Colon (tissue), 2 donors: ENCODE results near the gene ATP2A2.
"Not testable (repeated sequence)": the region's sequence is repeated elsewhere in the genome, so short reads cannot be mapped to it uniquely, and the experiment has no call there.

Experiments used
- FAIRE-seq: peaks from 2 replicates; lab custom pipeline; 2012; peaks lifted over from hg19 to GRCh38; lab: Jason Lieb, UNC
- donor health status: control.
- donor health status: control.

Gene ATP2A2

DNA sequence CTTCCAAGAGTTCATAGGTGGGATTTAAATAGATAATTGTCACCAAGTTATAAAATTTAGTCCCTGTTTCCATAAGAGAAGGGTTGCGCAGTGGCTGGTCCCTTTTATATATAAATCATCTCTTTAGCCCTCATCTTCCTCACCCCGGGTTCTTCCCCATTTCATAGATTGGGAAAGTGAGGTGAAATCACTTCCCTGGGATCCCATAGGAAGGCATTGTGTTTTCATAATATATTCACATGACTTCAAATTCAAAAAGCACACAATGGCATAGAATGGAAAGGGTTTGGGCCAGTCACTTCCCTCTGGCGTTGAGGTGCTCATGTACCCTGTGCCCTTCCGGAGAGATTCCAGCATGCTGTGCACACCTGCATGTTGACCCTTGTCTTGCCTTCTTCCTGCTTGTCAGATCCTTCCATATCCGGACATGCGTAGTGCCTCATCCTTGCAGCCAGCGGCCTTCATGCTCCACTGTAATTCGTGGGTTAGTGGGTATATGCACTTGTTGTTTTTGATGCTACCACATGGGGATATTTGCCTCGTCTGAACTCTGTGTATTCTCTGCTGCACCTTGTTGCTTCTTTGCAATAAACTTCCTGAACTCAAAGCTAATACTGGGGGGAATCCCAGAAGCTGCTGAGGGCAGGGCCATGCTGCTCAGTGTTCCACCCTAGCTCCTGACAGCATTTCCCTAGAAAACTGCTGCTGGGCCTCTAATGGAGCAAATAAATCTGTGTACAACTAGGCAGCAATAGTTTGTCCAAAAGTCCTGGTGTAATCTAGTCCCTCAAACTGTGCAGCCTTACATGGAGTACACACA lies 62.9 kb downstream of the ATP2A2 start:
- FAIRE-seq, result no peak

DNA sequence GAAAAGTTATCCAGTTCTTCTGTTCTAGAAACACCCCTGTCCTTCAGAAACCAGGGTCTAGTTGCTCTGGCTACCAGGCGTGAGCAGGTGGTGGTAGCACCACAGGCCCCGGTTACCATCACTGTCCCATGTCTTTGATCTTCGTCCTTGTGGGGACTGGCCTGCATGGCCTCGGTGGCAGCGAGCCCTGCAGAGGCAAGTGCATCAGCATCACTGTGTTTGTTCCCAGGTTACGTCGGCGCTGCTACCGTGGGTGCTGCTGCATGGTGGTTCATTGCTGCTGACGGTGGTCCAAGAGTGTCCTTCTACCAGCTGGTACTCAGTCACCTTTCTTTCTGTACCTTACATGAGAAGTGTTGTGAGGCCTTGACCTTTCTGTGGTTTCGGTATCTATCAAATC lies 63.6 kb downstream of the ATP2A2 start:
- FAIRE-seq, result no peak

DNA sequence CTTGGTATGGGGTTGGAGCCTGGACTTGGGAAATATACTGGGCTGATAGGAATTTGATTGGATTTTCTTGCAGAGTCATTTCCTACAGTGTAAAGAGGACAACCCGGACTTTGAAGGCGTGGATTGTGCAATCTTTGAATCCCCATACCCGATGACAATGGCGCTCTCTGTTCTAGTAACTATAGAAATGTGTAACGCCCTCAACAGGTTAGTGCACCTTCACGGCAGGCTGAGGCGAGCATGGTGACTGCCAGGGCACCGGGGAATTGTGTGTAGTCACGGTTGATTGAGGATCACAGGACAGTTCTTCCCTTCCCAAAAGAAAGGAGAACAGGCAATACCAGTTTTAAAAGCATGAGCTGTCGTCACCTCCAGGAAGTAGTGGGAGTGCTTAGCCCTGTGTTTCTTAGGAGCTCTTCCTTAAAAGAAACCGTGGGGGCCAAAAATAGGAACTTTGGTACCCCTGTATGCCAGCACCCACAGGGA lies 64.2 kb downstream of the ATP2A2 start:
- FAIRE-seq, result no peak

DNA sequence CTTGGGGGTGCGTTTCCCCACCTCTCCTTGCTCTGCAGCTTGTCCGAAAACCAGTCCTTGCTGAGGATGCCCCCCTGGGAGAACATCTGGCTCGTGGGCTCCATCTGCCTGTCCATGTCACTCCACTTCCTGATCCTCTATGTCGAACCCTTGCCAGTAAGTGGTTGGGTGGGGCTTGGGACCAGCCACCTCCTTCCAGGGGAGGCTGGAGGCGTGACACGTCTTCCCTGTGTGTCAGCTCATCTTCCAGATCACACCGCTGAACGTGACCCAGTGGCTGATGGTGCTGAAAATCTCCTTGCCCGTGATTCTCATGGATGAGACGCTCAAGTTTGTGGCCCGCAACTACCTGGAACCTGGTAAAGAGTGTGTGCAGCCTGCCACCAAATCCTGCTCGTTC lies 64.9 kb downstream of the ATP2A2 start:
- FAIRE-seq, result no peak

DNA sequence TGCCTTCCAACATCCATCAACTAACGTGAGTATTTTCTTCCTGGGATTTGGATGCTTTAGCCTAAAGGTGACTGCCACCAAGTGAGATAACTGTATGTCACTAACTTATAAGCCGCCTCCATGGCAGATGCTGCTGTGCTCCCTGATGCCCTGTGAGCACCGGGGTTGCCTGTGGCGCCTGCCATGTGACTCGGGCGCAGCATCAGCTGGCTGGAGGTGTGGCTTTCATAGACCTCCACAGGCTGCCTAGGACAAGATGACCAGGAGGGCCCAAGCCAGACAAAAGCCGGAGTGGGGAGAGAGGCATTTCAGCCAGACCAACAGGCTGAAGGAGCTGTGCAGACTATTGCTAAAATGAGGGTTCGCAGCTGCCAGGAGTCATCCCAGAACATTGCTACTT lies 66.7 kb downstream of the ATP2A2 start:
- FAIRE-seq, result no peak

DNA sequence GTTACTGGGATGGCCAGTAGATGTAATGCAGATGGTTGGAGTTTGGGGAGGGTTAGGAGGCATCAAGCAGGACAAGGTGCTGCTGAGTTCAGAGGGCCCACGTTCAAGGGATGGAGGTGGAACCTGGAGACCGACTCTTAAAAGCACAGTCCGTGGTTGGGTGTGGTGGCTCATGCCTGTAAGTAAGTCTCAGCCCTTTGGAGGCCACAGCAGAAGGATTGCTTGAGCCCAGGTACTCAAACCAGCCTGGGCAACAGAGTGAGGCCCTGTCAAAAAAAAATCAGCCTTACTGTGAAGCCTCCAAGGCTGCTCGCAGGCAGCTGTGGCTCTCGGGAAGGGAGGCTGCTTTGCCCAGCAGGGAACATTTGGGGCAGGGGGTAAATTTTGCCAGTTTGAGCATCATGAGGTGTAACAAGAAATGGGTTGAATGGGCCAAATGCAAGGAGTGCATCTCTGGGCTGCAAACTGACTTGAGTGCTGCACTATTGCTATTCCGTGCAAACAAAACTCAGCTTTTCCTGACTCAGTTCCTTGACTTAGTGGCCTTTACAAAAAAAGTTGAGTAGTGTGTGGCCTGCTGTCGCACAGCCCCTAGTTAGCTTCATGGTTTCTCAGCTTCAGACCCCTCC lies 67.5 kb downstream of the ATP2A2 start:
- FAIRE-seq, result no peak

DNA sequence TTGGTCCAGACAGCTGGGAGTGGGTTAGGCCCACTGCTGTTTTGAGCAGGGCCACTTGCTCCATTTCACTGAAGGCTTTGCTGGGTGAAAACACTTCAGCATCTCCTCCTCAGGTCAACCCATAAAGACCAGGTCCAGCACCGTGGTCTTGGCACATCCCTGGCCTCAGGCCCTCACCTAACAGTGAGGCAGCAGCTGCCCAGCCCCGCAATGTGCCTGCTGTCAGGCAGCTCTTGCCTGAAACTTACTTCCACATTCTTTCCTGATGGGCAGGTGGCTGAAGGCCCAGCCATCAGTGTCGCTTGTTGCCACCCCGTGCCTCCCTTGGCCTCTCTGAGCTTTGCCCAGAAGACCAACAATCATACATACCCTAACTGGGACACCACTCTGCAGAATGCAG lies 68.0 kb downstream of the ATP2A2 start:
- no peak for FAIRE-seq

DNA sequence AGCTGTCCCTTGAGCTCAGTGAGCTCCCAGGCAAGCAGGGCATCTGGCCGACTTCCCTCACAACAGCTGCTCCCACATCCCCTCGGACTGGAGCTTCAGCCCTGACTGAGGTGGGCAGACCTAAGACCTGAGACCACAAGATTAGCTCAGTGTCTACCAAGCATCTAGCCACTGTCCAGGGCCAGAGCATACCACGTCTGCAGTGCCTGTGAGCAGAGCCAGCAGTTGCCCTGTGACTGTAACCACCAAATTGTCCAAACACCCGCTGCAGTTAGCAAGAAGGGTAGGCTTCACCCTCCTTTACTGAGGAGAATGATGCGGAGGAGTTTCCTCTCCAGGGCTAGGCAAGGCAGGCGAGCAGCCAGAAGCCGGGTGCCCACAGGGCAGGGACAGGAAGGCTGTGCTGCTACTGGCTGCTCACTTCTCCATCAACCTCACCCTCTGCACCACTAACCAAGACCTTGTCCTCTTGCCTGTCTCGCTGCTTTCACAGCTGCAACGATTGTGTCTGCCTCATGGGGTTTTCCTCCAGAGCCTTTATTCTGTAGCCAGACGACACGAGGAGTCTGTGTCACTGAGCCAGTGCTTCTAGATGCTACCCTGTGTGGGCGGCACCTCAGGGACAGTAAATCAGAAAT lies 68.6 kb downstream of the ATP2A2 start:
- no peak for FAIRE-seq

DNA sequence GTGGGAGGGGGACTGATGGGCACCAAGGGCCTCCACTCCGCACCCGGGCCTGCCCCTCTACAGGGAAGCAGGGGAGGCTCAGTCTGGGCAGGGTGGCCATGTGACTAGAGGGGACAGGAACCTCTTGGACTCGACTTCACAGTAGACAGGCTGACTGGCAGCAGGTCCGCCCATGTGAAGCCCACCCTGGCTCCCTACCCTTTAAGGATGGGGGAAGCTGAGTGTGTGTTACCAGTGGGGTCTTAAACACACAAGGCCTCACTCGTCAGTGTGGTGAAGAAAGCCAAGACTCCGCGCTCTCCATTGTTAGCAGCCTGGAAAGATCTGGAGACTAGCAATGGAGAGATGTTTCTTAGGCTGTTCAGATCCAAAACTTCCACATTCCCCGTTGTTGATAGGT lies 70.1 kb downstream of the ATP2A2 start:
- FAIRE-seq, result no peak

DNA sequence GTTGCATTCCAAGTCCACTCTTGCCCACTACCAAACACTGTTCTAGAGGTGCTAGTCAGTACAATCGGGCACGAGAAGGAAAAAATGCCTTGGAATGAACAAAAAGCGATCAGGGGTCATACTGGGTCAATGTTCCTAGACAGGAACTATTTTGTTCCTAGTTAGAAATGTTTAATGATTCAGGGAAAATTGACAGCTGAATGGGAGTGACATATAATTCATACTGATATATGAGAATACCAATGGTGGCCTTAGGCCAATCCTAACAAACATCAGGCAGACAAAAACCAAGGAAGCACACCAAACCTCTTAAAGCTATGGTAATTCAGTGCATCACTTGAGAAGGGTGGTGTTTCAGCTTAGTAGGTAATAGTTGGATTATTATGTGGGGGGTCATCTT lies 71.4 kb downstream of the ATP2A2 start:
- no peak for FAIRE-seq

DNA sequence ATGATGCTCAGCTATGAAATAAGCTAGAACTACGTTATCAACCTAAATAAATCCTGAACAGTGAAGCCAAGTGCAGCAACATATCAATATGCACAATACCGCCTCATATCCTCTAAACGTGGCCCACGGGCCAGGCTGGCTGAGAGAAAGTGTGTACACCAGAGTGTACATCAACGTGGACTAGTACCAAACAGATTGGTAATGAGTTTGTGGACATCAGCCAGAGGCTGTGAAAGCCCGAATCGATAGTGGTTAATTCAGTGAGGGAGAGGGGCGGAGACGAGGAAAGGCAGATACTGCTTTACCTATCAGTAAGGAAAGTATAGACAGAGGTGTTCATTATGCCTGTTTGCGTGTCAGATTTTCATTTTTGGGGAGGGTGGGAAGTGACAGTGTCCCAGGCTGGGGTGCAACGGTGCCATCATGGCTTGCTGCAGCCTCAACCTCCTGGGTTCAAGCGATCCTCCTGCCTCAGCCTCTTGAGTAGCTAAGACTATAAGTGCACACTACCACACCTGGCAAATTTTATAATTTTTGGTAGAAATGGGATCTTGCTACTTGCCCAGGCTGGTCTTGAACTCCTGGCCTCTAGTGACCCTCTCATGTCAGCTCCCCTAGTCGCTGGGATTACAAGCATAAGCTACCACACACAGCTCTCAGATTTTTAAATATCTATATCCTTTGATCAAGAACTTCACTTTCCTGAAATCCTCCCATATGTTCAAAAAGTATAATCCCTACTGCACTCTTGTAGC lies 72.3 kb downstream of the ATP2A2 start:
- FAIRE-seq, result no peak

DNA sequence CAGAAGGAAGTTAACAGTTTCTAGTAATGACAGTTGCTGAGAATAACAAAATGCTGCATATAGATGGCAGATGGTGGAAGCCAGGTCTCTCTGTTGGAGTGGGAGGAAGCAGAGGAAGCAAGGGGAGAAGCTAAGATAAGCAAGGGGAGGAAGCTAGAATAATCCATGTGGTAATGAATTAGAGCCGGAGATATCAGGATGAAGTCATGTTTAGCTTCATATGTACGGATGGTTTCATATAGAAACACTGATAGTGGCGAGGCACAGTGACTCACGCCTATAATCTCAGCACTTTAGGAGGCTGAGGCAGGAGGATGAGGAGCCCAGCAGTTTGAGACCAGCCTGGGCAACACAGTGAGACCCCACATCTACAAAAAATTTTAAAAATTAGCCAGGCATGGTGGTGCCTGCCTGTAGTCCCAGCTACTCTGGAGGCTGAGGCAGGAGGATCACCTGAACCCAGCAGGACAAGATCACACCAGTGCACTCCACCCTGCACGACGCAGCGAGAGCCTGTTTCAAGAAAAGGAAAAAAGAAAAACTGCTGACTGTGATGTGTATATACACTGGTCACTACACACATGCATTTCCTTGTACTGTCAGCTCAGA lies 73.2 kb downstream of the ATP2A2 start:
- FAIRE-seq, result no peak

DNA sequence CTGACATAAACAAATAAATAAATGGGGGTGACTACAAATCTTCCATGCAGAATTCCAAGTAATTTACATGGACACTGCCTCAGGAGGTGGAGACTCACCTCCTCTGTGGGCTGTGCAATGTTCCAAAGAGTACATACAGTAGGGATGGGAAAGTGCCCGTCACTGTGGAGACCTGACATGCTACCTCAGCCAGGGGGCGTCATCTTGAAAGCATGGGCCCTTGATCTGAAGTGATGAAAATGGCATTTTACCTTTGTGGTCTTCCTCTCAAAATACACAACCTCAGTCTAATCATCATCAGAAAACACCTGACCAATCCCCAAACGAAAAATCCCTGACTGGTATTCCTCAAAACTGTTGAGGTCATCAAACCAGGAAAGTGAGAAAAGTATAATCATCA lies 74.0 kb downstream of the ATP2A2 start:
- no peak for FAIRE-seq

DNA sequence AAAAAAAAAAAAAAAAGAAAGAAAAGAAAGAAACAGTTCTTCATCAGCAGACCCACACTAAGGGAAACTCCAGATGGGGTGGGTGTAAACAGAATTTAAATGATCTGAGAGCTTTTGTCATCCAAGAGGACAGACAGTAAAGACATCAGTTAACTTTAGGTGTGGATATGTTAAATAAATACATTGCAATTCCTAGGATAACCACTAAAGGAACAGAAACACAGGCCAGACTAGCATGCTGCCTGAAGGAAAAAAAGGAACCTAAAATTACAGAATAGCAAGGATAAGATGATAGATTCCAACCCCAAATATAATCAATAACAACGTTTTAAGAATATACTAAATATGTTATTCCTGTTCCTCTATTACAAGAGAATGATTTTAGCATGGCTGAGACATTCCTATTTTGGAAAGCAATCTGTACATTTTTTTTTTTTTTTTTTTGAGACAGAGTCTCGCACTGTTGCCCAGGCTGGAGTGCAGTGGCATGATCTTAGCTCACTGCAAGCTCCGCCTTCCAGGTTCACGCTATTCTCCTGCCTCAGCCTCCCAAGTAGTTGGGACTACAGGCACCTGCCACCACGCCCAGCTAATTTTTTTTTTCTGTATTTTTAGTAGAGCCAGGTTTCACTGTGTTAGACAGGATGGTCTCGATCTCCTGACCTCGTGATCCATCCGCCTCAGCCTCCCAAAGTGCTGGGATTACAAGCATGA lies 77.5 kb downstream of the ATP2A2 start:
- not testable (repeated sequence) for FAIRE-seq

DNA sequence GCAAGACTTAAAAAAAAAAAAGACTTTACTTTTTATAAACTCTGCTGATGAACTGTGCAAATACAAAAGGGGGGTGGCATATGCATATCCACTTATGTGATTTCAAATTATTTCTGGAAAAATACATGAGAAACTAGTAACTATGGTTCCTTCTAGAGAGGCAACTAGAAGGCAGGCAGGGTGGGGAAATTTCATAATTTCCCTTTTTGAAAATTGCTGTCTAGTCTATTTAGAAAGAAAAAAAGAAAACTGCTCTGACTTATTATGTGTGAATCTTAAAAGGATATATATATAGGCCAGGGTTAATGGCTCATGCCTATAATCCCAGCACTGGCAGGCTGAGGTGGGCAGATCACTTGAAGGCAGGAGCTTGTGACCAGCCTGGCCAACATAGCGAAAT lies 80.2 kb downstream of the ATP2A2 start:
- FAIRE-seq, result no peak

DNA sequence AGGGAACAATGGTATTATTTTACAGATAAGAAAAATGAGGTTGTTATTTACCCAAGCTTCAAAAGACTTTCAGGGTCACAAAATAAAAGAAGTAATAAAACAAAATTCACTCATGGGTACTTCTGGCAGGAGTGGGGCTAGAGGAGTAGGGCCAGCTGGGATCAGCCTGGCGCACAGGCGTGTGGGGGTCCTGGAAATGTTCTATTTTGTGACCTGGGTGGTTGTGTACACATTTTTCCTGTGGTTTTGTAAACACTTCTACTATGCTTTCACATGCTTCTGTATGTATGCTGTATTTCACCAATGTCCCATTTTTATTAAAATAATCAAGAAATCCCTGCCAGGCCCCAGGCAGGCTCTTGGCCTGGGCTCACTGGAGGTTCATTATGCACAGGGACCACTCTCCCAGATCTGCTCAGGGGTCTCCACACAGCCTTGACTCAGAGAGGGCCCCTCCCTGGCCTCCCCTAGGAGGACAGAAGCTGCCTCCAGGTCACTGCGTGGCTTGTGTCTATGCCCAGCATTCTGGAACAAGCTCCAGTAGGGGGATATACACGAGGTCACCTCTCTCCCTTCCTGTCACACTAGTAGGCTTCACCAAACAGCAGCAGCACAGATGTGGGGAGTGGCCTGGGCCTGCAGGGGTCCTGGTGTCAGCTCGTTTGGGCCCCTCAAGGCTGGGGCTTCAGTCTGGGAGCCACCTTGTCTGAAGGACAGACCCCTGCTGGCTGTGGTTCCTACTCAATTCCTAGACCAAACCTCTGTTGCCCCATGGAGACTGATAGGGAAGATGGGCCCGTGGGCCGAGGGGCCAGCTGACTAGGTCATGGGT lies 84.7 kb downstream of the ATP2A2 start:
- no peak for FAIRE-seq

DNA sequence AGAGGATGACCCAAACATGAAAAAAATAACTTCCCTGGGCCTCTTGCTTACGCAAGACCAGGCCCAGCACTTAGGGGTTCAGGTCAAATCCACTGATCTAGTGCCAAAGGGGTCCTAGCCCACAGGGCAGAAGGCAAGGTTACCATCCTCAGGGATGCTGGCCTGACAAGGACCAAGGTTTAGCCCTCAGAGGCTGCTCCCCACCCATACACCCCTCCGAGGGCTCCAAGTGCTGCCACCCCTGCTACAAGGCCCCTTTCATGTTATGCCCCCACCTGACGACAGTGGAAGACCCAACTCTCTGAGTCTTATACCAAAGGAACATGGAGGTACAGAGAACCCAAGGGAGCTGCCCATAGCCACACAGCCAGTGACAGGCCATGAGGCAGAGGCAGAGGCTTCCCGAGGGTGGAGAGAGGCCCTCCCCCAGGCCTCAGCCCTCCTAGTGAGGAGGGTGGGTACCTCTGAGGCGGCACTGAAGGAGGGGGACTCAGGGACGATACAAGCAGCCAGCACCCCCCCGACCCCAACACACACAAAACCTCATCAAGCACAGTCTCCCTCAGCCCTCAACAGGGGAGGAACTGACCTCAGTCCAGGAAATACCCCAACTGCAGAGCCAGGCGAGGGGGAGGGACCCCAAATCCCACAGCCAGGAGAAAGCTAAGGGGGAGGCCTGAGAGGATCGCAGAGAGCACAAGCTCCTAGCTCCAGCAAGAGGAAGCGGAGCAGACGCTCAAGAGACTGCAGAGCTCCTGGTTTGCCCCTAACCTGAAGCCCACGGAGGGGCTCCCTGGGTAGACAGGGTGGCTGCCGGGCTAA lies 85.5 kb downstream of the ATP2A2 start:
- no peak for FAIRE-seq

DNA sequence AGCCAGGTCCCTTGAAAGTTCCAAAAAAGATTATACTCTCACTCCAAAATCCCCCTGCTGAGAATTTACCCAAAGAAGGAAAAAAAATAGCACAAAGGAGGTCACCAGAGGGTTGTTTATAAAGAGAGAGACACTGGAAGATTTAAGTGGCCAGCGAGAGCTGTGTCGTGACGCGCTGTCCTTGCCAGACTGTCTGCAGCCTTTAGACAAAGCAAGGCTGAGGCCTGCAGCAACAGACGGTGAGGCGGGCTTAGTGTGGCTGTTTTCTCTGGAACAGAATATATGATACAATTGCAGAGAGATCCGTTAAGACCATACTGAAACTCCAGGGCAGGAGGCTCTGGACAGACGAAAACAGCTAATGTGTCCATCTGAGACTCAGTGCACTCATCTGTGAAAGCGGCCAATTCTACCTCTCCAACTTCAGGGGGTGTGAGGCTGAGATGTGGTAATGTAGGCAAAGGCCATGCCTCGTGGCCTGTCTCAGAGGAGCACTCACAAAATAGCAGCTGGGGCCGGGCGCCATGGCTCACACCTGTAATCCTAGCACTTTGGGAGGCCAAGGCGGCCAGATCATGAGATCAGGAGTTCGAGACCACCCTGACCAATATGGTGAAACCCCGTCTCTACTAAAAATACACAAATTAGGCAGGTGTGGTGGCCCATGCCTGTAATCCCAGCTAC lies 86.3 kb downstream of the ATP2A2 start:
- FAIRE-seq, result no peak

DNA sequence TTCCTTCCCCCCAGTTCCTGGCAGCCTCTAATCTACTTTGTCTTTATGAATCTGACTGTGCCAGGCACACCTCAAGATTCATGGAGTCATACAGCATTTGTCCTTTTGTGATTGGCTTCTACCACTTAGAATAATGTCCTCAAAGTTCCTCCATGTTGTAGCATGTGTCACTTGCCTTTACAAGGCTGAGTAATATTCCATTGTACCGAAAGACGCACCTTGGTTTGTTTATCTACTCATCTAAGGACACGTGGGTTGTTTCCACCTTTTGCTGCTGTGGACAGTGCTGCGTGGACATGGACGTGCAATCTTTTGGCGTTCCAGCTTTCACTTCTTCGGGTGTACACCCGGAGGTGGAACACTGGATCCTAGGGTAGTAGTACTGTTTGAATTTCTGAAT lies 88.9 kb downstream of the ATP2A2 start:
- no peak for FAIRE-seq
